Measurements from ENCODE around the gene DCTD.

Gene DCTD

DNA sequence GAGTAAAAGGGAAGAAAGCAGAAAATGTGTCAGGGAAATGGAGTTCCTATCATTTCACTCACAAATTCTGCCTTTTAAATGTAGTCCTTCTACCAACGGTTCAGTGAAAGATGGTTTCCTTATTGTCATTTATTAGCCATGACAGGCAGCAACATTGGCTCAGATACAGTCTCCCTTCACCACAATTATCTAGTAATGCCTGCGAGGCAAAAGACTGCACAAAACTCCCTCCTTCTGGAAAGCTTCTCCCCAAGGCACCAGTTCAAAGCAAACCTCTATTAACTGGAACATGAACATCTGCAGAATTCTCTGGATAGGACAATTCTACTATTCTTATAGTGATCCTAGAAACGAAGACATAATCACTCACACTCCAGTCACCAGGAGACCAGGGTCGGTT, 28.3 kb downstream of the DCTD start:
- DNase-seq = no peak

DNA sequence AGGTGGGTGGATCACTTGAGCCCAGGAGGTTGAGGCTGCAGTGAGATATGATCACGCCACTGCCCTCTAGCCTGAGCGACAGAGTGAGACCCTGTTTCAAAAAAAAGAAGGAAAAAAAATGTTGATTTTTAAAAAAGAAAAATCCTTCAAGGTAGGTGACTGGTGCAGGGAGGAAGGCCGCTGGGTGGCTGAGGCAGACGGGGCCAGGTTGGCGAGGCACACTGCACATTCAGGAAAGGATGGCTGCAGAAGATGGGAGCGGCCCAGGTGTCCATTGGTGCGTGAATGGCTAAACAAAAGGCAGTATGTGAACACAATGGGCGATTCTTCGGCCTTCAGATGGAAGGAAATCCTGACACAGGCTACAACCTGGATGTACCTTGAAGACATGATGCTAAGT, 30.4 kb downstream of the DCTD start:
- DNase-seq = no peak

DNA sequence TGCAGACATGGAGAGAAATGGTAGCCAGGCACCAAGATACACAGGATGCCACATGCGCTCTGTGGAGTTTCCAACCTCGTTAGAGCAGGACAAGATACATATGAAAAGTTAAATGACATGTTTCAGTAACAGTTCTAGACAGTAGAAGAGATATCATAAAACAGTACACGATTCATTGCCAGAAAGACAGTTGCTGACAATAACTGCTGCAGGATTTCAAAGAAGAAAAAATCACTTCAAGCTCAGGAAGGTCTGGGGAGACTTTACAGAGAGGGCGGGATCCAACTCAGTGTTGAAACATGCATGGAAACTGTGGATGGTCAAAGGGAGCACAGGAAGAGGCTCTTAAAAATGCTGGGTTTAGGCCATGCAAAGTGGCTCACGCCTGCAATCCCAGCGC, 31.0 kb downstream of the DCTD start:
- DNase-seq = no peak

DNA sequence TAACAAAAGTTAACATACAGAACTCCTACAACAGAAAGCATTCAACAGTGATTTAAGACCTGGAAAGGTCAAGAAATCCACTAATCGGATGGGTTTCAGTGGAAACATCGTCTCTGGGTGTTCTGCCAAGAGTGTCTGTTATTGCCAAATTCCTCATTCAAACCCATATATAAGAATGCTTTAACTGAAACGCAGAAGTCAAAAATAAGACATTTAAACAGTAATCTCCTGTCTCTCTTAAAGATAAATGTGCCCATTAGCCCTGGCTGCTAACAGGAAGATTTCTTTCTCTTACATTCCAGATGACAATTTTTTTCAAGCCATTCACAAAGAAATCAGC, 31.5 kb downstream of the DCTD start:
- DNase-seq = no peak

DNA sequence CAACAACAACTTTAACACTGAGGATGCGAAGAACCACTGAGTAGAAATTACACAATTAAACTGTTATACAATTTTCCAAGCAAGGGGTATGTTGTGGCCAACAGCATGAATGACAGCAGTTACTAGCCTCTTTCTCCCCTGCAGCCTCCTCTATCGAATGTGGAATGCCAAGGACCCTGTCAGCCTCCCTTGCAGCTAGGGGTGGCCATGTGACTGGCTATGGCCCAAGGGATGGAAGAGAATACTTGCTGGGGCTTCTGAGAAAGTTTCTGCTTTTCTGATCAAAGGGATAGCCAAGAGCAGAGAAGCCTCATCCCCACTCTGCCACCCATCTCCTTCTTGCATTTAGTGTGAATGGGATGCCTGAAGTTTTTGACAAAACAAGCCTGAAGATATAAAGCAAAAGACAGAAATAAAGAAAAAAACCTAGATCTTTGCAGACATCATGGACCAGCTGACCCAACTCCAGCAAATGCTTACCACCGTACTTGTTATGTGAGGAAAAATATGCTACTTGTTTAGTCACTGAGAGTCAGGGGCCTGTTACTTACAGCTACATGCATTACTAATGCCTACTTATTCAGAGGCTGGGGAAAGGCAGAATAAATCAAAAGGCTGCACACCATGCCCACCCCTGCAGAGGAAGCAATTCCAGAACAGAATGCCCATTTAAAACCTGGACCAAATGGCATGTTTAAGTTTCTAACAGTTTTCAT, 32.0 kb downstream of the DCTD start:
- DNase-seq = no peak

DNA sequence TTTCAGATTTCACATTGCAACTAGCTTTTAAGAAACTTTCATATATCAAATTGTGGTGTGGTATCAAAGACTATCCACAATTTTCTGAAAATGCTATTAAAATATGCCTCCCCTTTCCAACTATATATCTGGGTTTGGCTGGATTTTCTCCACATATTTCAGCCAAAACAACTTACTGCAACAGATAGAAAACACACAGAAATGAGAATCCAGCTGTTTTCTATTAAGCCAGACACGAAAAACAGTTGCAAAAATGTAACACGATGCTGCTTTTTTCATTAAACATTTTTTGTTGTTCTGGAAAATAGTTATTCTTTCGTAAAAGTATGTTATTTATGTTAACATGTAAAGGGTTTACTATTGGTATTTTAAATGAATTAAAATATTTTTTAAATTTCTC, 33.1 kb downstream of the DCTD start:
- no peak for DNase-seq

DNA sequence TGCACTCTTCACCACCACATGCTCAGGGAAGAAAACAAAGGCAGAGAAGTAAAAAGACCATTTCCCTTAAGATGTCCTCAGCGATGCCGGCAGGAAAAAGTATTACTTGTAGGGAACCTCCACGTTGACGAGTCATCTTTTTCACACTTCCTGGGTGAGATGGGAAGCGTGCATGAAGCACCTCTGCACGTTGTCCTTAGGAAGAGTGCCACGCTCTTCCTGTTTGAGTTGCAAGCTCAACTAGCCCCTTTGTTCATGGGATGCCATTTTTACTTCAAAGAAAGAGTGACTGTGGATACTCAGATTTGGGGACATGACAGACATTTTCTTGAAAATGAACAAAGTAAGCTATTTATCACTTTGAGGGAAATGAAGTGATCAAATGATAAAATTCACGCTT, 33.8 kb downstream of the DCTD start:
- DNase-seq = no peak

DNA sequence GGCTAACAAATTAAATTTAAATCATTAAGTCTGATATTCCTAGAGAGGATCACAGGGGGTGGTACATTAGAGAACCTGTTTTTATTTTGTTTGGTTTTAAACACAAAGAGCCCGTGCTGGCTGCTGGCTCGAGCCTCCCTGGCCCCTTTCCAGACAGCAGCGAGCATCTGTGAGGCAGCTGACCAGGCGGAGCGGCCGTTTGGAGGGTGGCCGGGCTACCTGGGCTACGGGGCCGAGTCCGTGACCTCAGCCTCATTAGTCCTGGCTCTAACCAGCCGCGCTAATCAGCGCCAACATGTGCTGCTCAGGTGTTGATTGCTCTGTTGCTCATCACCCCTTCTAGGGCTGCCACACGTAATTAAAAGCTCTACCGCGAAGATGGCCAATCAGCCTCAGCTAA, 35.3 kb downstream of the DCTD start:
- DNase-seq = no peak

DNA sequence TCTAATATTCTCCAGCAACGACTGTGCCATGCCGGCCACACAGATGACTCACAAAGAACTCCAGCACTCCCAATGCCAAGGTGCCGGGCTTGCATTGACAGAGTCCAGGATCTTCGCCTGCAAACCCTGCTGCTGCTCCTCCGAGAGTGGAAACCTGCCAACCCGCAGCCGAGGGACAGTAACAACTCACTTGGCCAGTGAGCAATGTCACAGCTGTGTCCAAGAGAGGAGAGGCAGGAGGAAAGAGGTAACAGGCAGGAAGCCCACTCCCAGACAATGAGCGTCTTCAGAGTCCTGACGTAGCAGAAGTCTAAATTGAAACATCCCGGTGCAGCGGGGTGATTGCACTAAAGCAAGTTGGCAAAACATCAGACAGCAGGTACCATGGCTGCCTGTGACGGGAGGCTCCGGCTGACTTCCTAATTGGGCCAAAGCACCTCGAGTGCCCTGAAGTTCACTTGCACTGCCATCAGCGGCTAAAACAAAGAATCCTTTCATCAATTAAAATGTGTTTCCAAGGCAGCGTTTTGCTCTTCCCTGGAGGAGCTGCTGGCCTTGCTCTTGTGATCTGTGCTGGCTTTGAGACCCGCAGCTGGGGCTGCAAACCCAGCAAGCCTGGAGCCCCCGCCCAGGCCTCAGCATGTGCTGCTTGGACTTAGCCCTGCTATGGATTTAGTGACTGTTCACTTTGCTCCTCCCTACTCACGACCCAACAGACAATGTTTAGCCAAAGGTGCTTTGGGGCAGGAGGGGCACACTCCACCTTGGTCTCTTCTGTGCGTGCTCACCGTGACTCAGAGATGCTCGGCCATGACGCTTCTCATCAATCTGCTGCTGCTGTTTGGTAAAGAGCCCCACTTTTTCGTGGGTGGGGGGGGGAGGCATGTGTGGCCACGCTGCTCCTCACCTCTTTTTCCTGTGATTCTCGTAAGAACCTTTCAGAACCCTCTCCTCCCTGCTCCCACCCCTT, 36.5 kb downstream of the DCTD start:
- DNase-seq = no peak

DNA sequence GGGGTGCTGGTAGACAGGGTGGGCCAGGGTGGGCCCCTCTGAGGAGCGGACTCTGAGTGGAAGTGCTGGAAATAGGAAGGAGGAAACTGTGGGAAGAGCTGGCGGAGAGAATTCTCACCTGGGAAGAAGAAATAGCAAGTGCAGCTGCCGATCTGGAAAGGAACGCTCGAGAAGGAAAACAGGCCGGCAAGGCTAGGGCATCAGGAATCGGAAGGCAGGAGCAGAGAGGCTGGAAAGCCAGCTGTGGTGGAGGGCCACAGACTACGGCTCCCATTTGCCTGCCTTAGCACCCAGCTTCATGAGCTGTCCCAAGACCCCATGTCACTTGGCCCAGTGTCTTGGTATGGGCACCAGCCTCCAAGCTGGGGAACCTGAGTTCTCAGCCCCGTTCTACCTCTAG, 37.3 kb downstream of the DCTD start:
- DNase-seq = no peak

DNA sequence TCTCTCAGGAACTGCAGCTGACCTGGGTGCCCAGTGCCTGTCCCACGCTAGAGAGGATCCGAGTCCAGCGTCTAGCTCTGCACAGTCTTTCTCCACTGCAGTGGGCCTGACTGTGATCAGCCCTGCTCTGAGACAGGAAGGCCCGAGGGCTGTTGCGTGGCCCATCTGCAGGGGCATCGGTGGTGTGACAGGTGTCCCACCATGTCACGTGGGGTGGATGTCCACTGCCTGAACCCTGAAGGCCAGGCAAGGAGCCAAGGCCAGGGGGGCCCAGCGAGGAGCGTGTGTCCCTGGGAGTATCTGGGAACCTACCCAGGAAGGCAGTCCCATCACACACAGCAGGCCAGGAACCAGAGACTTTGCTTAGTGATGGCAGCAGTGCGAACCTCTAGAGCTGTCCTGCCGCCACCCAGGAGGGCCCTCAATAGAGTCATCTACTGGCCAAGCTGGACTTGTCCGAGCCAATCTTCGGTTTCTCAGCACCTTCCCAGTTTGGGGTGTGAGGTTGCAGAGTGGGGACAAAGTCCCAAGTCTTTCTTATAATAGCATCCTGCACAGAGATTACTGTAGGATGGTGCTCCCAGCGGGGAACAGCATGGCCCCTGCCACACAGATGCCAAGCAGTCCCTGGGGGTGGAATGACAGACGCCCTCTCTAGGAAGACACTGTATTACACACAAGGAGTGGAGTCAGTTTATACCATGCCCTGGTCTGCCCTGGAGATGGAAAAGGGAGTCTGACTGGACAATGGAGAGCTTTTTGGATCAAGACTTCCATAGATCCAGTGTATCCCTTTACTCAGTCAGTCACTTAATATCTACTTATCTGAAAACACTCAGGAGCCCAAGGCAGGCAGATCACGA, 38.3 kb downstream of the DCTD start:
- DNase-seq = no peak

DNA sequence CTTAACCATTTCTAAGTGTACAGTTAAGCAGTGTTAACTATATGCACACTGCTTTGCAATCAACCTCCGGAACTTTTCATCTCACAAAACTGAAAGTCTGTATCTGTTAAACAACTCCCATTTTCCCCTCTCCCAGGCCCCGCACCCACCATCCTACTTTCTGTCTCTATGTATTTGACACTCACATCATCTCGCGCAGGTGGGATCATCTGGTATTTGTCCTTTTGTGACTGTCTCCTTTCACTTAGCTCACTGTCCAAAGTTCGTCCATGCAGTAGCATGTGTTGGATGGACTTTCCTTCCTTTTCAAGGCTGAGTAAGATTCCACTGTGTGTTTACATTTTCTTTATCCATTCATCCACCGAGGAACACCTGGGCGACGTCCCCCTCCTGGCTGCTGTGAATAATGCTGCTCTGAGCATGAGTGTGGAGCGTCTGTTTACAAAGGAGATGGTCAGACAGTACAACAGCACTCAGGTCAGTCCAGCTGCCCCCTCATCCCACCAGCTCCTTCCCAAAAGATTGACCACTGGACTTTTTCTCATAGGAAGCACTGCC, 39.8 kb downstream of the DCTD start:
- DNase-seq = no peak

DNA sequence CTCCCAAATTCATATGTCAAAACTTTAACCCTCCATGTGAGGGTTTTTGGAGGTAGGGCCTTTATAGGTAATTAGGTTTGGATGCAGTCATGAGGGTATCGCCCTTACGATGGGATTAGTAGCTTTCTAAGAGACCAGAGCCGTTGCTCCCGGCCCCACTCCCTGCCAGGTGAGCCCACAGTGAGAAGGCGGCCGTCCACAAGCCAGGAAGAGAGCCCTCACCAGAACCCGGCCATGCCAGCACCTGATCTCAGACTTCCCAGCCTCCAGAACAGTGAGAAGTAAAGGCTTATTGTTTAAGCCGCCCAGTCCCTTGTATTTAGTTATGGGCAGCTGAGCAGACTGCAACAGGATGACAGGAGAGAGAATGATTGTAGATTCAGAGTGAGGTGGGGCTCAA, 40.8 kb downstream of the DCTD start:
- DNase-seq = no peak

DNA sequence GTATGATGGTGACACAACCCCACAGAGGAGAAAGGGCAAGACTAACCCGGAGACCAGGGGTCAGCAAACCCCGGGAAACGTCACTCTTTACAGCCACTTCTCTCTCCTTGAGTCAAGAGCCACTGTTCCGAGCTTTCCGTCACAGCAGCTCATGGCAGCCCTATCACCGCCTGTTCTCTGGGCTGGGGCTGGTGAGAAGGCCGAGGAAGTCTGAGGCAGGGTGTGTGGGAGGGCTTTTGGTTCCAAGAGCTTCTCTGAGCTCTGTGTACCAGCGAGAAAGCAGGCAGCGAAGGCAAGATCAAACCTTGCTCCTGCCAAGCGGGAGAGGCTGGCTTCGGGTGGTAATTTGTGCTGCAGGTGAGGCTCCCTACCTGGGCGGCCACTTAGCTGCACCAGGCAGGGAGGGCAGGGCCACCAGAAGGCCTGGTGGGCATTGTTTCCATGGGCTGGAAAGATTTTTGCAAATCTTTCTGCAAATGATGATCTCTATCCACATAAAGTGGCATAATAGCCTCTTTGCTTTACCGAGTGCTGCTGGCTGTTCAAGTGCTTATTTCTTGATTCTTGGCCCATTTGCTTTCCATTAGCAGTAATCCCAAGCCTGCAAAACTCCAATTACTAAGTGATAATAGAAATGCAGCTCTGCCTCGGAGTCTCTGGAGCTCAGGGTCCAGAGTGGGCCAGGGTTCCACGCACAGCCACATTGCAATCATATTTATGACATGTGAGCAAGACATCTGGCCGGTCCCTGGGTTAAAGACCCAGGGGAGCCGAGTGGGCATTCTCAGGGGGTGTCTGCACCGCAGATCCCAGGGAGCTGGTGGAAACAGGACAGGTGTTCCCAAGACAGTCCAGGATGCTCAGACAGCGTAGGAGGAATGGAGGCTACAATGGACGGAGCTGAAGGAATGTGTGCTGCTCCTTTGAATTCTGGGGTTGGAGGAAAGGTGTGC, 41.5 kb downstream of the DCTD start:
- no peak for DNase-seq

DNA sequence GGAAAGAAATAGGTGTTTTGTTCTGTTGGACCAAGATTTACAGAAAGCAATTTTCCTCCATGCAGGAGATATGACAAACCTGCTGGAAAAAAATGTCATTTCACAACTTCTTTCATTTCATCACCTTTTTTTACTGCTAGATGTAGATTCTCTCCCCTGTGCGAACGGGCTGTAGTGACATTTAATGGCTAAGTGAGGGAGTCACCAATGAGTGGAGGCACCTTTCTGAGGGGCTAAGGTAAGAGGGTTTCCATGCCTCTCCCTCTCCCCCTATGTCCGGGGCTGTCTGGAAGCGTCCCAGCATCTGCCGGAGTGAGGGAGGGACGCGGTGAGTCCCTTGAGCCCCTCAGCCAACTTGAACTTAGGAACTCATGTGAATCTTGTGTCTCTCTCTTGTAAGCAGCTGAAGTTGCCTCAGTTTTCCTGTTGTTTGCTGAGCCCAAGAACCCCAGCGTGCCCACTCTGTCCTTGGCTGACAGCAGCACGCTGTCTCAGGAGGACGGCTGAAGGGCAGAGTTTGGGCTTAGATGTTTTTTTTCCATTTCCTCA, 42.3 kb downstream of the DCTD start:
- no peak for DNase-seq

DNA sequence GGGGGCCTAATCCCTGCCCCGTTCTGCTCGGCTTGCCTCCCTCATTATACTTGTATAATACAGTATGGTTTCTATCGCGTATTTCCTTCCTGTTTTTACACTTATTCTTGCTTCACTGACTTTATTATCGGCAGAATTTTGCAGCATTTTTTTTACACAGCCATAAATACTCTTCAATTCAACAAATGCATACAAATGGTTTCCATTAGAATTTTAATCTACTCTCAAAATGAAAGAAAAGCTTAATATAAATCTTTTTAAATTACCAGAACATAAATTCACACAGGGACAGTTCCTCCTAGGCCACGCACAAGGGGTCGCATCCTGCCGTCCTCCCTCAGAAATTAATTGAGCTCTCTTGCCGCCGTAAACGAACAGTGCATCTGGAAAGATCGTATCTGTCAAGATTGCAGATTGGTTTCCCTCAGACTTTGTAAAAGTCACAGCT, 42.9 kb downstream of the DCTD start:
- no peak for DNase-seq

DNA sequence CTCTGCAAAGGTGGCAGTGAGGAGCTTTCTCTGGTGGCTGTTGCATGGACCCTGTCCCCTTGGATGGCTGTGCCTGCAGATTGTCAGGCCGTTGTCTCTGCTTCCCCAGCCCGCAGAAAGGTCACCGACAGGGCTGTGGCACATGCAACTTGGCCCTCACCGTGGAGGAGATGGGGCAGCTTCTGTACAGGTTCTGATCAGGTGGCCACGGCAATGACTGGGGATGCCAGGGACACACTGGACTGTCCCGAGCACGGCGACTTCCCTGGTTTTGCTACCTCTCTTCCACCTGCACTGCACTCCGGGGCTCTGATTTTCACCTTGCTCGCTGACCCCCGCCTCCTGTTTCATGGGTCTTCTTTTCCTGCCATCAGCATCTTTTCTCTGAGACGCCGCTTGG, 43.5 kb downstream of the DCTD start:
- DNase-seq = no peak

DNA sequence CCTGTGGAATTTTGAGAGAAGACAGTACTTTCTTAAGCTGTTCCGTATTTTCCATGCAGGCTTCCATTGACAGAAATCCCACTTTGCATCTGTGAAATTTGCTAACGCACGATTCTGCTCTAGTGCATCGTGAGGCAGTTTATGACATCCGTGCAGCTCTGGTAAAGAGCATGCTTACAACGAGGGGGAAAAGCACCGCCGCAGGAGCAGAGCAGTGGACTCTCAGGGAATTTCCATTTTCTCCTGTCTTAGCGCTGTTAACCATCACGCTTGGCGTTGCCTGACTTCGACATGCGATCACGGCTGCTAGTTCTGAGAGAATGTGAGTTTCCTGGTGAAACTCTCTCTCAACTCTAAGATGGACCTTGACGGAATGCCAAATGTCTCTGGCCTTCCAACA, 43.9 kb downstream of the DCTD start:
- DNase-seq = no peak

DNA sequence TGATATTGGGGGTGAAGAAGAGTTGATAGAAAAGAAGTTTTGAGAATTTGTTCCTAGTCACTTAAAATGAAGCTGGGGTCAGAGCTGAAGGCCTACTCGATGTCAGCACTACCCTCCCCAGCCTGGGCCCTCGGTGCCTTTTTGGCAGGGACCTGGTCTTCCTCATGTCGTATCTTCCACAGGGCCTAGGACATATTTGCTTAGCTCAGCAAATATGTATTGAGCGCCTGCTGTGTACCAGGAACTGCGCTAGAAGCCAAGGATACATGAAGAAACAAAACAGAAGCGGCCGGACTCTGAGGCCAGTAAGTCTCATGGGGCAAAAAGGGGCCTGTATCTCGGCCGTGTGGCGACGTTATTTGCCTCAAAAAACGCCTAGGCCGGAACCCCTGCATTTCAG, 44.3 kb downstream of the DCTD start:
- no peak for DNase-seq

DNA sequence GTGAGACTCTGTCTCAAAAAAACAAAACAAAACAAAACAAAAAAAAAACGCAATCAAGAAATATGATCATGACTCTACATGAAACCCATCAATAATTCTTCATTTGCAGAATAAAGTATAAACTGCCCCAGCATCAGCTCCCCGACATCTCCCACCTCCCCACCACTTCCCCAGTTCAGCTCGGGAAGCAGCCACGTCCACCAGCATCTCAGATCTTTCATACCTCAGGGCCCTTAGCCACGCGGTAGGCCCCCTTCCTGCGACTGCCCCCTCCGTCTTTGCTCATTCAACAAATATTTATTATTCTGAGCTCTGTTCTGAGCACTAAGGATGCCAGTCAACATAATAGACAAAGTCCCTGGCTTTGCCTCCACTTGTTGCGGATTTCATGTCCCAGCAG, 45.6 kb downstream of the DCTD start:
- no peak for DNase-seq

DNA sequence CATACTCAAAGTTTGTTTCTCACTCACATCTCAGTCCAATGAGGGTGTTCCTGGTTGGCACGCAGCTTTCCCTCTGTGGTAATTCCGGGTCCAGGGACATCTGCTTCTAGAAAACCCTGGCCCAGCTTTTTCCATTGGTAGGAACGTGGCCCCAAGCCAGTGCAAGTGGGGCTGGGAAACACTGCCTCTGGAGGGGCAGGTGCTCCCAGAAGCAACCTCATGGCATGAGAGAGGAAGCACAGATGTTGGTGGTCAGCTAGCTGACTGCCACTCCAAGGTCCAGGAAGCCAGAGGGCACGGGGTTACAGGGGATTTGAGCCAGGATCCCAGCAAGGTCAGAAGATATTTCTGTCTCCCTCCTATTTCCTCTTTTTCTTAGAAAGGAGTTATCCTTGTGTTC, 47.5 kb downstream of the DCTD start:
- DNase-seq = no peak

DNA sequence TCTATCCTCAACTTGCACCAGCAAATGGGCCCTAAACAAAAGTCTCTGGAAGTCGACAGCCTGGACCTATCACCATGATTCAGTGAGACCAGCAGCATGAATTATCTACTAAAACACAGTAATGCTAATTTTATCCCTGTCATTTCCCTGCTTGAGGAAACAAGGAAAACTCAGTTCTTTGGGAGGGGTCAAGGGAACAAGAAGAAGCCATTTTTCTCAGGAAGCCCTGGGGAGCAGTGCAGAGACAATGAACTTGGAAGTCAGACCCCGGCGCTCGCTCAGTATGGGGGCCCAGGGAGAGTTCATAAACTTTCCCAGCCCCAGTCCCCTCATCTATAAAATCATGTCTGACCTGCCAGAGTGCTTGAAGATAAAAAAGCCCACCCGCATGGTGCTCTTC, 50.4 kb downstream of the DCTD start:
- DNase-seq = no peak

Data from SW 1271 (cell line).